ENCODE measurements around the gene TNFRSF19. TPM values are rescaled to one million over a fixed set of nuclear protein-coding genes. Genes with fewer than 3 reads are reported as not detected.
"Not testable (repeated sequence)": the region's sequence is repeated elsewhere in the genome, so short reads cannot be mapped to it uniquely, and the experiment has no call there.

TNFRSF19 gene
- total and polyA plus RNA-seq, 10 donors = 1.0 to 12.2 (median 3.8) TPM

- WGBS, 5 donors = 91 to 98% (median 95%) methylated on average over 6 of the region's 6 CpGs
- H3K36me3 ChIP-seq = no peaks in the 10 kb centered on the region
- peaks cover 0 to 10% (median 0%) of the 10 kb centered on the region in 7 donors for H3K27me3 ChIP-seq (replicated peaks in 1 of 7)
- no peak for DNase-seq
- H3K9me3 ChIP-seq = no peaks in the 10 kb centered on the region
- intact Hi-C loops (cut with DNase I; ENCODE audit: low total_unique reads) = no loop called here
- H3K4me3 ChIP-seq = no peak overlapping the region
- no peaks in the 10 kb centered on the region for H3K4me1 ChIP-seq
- no peak overlapping the region for H3K27ac ChIP-seq
- TF ChIP-seq, protein P1, sequence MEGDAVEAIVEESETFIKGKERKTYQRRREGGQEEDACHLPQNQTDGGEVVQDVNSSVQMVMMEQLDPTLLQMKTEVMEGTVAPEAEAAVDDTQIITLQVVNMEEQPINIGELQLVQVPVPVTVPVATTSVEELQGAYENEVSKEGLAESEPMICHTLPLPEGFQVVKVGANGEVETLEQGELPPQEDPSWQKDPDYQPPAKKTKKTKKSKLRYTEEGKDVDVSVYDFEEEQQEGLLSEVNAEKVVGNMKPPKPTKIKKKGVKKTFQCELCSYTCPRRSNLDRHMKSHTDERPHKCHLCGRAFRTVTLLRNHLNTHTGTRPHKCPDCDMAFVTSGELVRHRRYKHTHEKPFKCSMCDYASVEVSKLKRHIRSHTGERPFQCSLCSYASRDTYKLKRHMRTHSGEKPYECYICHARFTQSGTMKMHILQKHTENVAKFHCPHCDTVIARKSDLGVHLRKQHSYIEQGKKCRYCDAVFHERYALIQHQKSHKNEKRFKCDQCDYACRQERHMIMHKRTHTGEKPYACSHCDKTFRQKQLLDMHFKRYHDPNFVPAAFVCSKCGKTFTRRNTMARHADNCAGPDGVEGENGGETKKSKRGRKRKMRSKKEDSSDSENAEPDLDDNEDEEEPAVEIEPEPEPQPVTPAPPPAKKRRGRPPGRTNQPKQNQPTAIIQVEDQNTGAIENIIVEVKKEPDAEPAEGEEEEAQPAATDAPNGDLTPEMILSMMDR (IDR thresholded peaks at IDR 0.05 in 8 of 11, conservative IDR thresholded peaks at IDR 0.05 in 3 of 11) = no peak
- TF ChIP-seq POLR2A (IDR thresholded peaks at IDR 0.05) (no peak), POLR2AphosphoS5 (IDR thresholded peaks at IDR 0.05) (no peak)
These were observed 16.1 kb downstream of the TNFRSF19 start for GRCh38 chr13:23586336-23586735.

DNA sequence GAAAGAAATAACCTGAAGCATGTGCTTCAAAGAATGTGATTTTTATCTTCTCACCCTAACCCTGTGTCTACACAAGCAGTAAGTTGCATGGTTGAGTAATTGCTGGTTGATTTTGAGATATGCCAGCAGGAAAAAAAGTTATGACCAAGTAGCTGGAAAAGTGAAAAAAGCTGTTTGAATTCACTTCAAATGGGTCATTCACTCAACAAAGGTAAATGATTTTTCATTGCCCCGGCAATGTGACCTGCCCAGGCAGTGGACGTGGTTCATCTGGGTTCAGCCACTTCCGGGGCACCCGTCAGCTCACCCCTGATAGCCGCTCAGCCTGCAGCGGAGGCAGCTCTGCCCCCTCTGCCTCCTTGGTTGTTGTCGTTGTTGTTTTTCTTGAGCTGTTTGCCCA is 18.5 kb downstream of the TNFRSF19 start:
- peaks cover 0 to 6% (median 0%) of the 10 kb centered on the region in 7 donors for H3K27me3 ChIP-seq (replicated peaks in 1 of 7)
- WGBS, 5 donors = 81 to 91% (median 85%) methylated on average over 7 of the region's 7 CpGs
- no peaks in the 10 kb centered on the region for H3K9me3 ChIP-seq
- DNase-seq = no peak
- H3K27ac ChIP-seq = no peak overlapping the region
- TF ChIP-seq POLR2A (IDR thresholded peaks at IDR 0.05) (no peak), POLR2AphosphoS5 (IDR thresholded peaks at IDR 0.05) (no peak)
- TF ChIP-seq, protein P1 (IDR thresholded peaks at IDR 0.05 in 8 of 11, conservative IDR thresholded peaks at IDR 0.05 in 3 of 11) = no peak
- intact Hi-C loops (cut with DNase I; ENCODE audit: low total_unique reads) = no loop called here
- H3K4me1 ChIP-seq = no peaks in the 10 kb centered on the region
- H3K4me3 ChIP-seq = no peak overlapping the region
- peaks cover 0 to under 1% (median 0%) of the 10 kb centered on the region in 6 donors for H3K36me3 ChIP-seq

GRCh38 chr13:23592596-23592995 is 22.4 kb downstream of the TNFRSF19 start:
- Histone ChIP-seq H3K36me3 (peaks cover 0 to 12% (median 0%) of the 10 kb centered on the region in 6 donors), H3K27me3 (replicated peaks in 1 of 7) (peaks cover 0 to 11% (median 0%) of the 10 kb centered on the region in 7 donors), H3K4me1 (no peaks in the 10 kb centered on the region), H3K9me3 (no peaks in the 10 kb centered on the region), H3K27ac (no peak overlapping the region), H3K4me3 (no peak overlapping the region)
- intact Hi-C loops (cut with DNase I; ENCODE audit: low total_unique reads) = no loop called here
- DNase-seq = no peak
- 39 to 67% (median 46%) methylated on average over 5 of the region's 5 CpGs for WGBS, 5 donors
- TF ChIP-seq, protein P1 (IDR thresholded peaks at IDR 0.05 in 8 of 11, conservative IDR thresholded peaks at IDR 0.05 in 3 of 11) = no peak
- TF ChIP-seq POLR2AphosphoS5 (IDR thresholded peaks at IDR 0.05) (no peak), POLR2A (IDR thresholded peaks at IDR 0.05) (no peak)

DNA sequence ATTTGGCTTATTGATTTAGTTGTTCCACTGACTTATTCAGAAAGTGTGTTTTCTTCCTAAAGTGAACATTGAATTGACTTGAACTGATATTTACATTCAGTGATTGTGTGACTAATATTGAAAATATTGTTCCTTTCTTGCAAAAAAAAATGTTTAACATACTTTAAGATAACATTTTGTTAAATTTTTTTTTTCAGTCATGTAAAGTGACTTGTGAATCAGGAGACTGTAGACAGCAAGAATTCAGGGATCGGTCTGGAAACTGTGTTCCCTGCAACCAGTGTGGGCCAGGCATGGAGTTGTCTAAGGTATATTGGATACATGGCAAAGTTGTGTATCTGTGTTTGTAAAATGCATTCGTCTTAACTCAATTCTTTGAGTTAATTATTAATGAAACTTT is 22.9 kb downstream of the TNFRSF19 start:
- TF ChIP-seq, protein P1 (IDR thresholded peaks at IDR 0.05 in 8 of 11, conservative IDR thresholded peaks at IDR 0.05 in 3 of 11) = no peak
- no peak for TF ChIP-seq POLR2AphosphoS5 (IDR thresholded peaks at IDR 0.05)
- TF ChIP-seq POLR2A (IDR thresholded peaks at IDR 0.05) = no peak
- Histone ChIP-seq H3K9me3 (no peaks in the 10 kb centered on the region), H3K4me1 (no peaks in the 10 kb centered on the region), H3K27ac (no peak overlapping the region), H3K36me3 (peaks cover 0 to 12% (median 0%) of the 10 kb centered on the region in 6 donors), H3K27me3 (replicated peaks in 1 of 7) (peaks cover 0 to 11% (median 0%) of the 10 kb centered on the region in 7 donors), H3K4me3 (no peak overlapping the region)
- DNase-seq = no peak
- 81 to 95% (median 89%) methylated on average over 2 of the region's 2 CpGs for WGBS, 5 donors
- intact Hi-C loops (cut with DNase I; ENCODE audit: low total_unique reads) = no loop called here

GRCh38 chr13:23594290-23594689 is 24.1 kb downstream of the TNFRSF19 start:
- peaks cover 0 to 11% (median 0%) of the 10 kb centered on the region in 7 donors for H3K27me3 ChIP-seq (replicated peaks in 1 of 7)
- H3K27ac ChIP-seq; H3K9me3 ChIP-seq; intact Hi-C loops (cut with DNase I; ENCODE audit: low total_unique reads); DNase-seq; H3K4me1 ChIP-seq; H3K4me3 ChIP-seq: not testable (repeated sequence)
- peaks cover 0 to 12% (median 0%) of the 10 kb centered on the region in 6 donors for H3K36me3 ChIP-seq
- 70 to 88% (median 83%) methylated on average over 2 of the region's 2 CpGs for WGBS, 5 donors

All from spleen (tissue), 11 donors.